ENCODE results near the gene WDR90. TPM values are rescaled to one million over a fixed set of nuclear protein-coding genes. Genes with fewer than 3 reads are reported as not detected.

The WDR90 gene
- total RNA-seq, 4 donors from 2014 or later: 18.2 to 79.3 (median 46.9) TPM

DNA sequence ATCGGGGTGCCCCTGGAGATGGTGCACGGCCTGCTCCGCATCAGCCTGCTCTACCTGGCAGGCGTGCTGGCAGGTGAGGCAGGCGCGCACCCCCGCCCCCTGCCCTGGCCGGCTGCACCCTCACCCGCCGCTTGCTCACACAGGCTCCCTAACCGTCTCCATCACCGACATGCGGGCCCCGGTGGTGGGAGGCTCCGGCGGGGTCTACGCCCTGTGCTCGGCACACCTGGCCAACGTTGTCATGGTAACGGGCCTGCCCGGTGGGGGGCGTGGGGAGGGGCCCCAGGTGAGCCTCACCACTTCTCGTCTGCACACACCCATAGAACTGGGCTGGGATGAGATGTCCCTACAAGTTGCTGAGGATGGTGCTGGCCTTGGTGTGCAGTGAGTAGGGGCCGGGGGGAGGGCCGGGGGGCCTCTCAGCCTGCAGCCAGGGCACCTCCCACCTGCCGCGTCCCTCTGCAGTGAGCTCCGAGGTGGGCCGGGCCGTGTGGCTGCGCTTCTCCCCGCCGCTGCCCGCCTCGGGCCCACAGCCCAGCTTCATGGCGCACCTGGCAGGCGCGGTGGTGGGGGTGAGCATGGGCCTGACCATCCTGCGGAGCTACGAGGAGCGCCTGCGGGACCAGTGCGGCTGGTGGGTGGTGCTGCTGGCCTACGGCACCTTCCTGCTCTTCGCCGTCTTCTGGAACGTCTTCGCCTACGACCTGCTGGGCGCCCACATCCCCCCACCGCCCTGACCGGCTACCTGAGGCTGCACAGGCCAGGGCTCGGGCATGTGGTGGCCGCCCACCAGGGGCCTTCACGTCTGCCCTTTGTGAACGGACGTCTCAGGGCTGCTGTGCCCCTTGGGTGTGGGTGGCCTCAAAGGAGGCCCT, 28.4 kb downstream of the WDR90 start:
- Histone ChIP-seq H3K36me3 (no peaks in the 10 kb centered on the region), H3K4me3 (no peak overlapping the region), H3K9me3 (no peaks in the 10 kb centered on the region), H3K27me3 (no peaks in the 10 kb centered on the region), H3K4me1 (peaks cover 0 to 25% of the 10 kb centered on the region in 2 donors), H3K27ac (no peak overlapping the region)
- no peak for DNase-seq
- intact Hi-C loops (cut with DNase I; ENCODE audit: low total_unique reads): no loop called here
- TF ChIP-seq POLR2A (IDR thresholded peaks at IDR 0.05): no peak
- TF ChIP-seq CTCF (IDR thresholded peaks at IDR 0.05): no peak

GRCh38 chr16:678209-678857, 29.2 kb downstream of the WDR90 start:
- Histone ChIP-seq H3K27ac (no peak overlapping the region), H3K36me3 (no peaks in the 10 kb centered on the region), H3K27me3 (no peaks in the 10 kb centered on the region), H3K4me1 (peaks cover 0 to 28% of the 10 kb centered on the region in 2 donors), H3K9me3 (no peaks in the 10 kb centered on the region), H3K4me3 (no peak overlapping the region)
- intact Hi-C loops (cut with DNase I; ENCODE audit: low total_unique reads): no loop called here
- TF ChIP-seq CTCF (IDR thresholded peaks at IDR 0.05): no peak
- no peak for DNase-seq

GRCh38 chr16:678858-679813, 30.0 kb downstream of the WDR90 start:
- intact Hi-C loops (cut with DNase I; ENCODE audit: low total_unique reads): no loop called here
- no peaks in the 10 kb centered on the region for H3K27me3 ChIP-seq
- peak overlapping the region; percentile 43 to 82 for H3K4me3 ChIP-seq
- H3K9me3 ChIP-seq: no peaks in the 10 kb centered on the region
- peak; percentile 70 to 73 for DNase-seq
- H3K4me1 ChIP-seq: peaks cover 0 to 34% of the 10 kb centered on the region in 2 donors
- H3K36me3 ChIP-seq: no peaks in the 10 kb centered on the region
- TF ChIP-seq CTCF (IDR thresholded peaks at IDR 0.05) (no peak), POLR2A (IDR thresholded peaks at IDR 0.05) (no peak)
- peak overlapping the region; percentile 65 to 96 for H3K27ac ChIP-seq

- TF ChIP-seq CTCF (IDR thresholded peaks at IDR 0.05) (peak in 1 of 4 experiments; percentile 2), POLR2A (IDR thresholded peaks at IDR 0.05) (peak; percentile 66 to 88)
- intact Hi-C loops (cut with DNase I; ENCODE audit: low total_unique reads): no loop called here
- peak within 1 kb of the TSS; percentile 43 to 82 for H3K4me3 ChIP-seq
- H3K9me3 ChIP-seq: no peaks in the 10 kb centered on the region
- H3K36me3 ChIP-seq: no peaks in the 10 kb centered on the region
- peak within 1 kb of the TSS; percentile 86 to 96 for H3K27ac ChIP-seq
- H3K27me3 ChIP-seq: no peaks in the 10 kb centered on the region
- peaks cover 0 to 38% of the 10 kb centered on the region in 2 donors for H3K4me1 ChIP-seq
- DNase-seq: peak; percentile 90
These were observed 30.9 kb downstream of the WDR90 start, which contains the start of gene STUB1 for GRCh38 chr16:679814-680624. STUB1 (plus strand) TSS chr16:680410; CDS start chr16:680526, 116 bp downstream.

Measured in uterus (tissue), 4 donors.